ENCODE data around the gene HDDC3.

Gene HDDC3, protein sequence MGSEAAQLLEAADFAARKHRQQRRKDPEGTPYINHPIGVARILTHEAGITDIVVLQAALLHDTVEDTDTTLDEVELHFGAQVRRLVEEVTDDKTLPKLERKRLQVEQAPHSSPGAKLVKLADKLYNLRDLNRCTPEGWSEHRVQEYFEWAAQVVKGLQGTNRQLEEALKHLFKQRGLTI
- 17.6 to 20.6 (median 19.7) reads per million in 3 experiments for total RNA-seq

DNA sequence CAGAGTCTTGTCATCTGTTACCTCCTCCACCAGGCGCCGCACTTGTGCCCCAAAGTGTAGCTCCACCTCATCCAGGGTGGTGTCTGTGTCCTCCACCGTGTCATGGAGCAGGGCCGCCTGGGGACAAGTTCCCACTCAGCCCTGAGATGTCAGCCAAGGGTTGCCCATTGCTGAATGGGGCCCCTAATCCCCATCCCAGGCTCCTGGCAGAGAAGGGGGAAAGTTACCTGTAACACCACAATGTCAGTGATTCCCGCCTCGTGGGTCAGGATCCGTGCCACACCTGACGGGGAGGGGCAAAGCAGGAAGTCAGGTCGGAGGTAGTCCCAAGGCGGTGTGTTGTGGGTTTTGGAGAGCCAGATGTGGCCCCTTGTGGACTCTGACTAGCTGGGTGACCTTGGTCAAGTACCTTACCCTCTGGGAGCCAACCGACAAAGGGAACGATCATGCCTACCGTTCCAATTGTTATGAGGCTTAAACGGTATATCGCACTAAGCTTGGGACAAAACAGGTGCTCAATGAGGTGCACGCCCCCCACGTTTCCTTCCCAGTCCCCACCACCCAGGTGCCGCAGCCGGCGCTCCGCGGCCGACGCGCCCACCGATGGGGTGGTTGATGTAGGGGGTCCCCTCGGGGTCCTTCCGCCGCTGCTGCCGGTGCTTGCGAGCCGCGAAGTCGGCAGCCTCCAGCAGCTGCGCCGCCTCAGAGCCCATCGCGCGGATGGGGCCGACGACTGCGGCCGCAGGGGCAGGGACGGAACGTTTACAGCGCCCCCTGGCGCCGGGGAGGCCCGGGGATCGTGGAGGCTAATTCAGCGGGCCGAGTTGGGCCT, at the start of gene HDDC3:
Gene HDDC3 (minus strand): TSS at position 722 of the 832 bp plus-strand sequence. CDS start 9 bp downstream, at position 713.
- peak; percentile 86 for DNase-seq

DNA sequence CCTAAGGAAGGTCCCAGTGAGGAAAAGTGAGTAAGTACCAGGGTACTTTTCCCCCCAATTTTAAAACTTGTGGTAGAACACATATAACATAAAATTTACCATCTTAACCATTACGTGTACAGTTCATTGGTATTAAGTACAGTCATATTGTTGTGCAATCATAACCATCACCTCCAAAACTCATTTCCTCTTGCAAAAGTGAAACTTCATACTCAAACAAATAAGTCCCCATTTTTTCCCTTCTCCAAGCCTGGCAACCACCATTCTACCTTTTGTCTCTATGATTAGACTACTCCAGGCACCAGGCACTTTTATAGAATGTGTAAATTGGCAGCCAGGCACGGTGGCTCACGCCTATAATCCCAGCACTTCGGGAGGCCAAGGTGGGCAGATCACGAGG, 49.8 kb upstream of the HDDC3 start:
- DNase-seq: no peak

DNA sequence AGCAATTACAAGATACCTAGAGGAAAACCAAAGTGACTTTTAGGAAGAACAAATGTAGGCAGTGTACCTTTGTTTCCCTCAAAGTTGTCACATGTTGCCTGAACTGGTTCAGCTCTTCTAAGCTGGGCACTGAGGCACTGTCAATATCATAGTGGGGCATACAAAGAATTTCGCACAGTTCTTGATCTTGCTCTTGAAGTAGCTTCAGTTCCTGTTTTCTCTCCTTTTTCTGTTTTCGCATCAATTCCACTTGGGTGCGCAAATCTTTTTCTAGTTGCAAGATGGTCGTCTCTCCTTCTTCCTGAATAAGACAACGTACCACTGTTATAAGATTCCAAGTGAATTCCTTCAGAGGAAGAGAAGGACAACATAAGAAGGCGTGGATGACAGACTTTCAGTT, 49.3 kb upstream of the HDDC3 start:
- DNase-seq: no peak

DNA sequence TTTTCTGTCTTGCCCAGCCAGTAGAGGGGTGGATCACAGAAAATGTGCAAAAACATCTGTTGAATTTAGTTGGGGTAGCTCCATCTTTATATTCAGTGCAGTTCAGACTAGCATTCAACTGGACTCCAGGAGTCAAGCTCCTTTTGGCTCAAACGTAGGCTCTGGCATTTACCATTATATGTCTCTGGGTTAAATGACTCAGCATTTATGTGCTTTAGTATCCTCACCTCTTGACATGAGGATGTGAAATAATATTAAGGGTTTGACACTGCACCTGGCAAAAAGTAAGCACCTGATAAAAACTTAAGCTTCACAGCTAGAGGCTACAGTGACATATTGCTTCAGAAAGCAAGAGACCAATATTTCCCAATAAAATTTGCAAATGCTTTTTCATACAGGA, 47.2 kb upstream of the HDDC3 start:
- no peak for DNase-seq

DNA sequence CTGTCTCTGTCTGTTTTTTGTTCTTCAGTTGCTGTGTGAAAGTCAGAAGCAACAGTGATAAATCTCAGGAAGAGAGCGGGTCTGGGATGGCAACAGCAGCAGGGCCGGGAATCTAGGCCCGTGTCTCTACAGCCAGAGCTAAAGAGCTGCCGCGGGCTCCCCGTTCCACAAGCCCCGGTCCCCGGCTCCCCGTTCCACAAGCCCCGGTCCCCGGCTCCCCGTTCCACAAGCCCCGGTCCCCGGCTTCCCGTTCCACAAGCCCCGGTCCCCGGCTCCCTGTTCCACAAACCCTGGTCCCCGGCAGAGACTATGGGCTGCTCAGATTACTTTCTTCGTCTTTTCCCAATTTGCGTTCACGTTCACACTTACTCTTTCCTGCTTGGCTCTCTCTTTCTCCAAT, 41.9 kb upstream of the HDDC3 start:
- DNase-seq: no peak

DNA sequence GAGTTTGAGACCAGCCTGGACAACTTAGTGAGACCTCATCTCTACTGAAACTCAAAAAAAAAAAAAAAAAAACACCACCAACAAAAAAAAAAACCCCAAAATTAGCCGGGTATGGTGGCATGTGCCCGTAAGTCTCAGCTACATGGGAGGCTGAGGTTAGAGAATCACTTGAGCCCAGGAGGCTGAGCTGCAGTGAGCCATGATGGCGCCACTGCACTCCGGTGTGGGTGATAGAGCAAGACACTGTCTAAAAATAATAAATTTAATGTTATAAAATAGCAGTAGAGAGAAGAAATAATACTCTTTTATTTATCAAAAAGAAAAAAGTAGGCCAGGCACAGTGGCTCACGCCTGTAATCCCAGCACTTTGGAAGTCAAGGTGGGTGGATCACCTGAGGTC, 39.8 kb upstream of the HDDC3 start:
- DNase-seq: no peak

DNA sequence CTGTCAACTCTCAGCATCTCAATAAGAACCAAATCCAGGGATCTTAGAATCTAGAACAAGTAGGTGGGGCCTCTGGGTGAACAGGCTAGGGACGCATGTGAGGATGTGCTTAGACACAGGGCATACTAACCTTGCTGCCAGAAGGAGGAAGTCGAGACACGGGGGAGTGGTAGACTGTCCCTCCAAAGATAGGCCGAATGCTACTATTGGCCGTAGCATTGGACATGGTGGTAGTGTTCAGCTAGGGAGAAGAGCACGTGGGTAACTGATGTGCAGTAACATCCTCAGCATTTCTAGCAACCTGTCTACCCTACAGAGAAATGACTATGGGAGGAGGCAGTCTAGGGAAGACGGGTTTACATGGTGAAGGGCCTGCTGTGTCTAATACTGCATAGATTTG, 37.9 kb upstream of the HDDC3 start:
- no peak for DNase-seq

DNA sequence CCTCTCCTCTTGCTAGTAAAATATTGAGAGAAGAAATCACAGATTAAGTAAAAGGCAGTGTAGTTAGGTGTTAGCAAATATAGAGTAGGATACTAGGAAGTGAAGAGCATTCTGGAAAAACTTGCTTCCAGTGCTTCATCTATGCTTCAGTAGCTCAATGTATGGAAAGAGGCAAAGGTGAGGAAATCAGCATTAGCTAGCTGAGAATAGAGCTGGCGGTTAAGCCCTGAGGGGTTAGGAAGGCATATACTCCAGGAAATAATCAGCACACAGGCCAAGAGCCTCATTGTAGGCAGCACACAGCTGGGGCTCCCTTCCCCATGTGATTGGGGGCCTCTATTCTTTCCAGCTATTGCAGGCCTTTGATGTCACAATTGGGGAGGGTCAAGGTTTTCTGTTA, 36.1 kb upstream of the HDDC3 start:
- no peak for DNase-seq

DNA sequence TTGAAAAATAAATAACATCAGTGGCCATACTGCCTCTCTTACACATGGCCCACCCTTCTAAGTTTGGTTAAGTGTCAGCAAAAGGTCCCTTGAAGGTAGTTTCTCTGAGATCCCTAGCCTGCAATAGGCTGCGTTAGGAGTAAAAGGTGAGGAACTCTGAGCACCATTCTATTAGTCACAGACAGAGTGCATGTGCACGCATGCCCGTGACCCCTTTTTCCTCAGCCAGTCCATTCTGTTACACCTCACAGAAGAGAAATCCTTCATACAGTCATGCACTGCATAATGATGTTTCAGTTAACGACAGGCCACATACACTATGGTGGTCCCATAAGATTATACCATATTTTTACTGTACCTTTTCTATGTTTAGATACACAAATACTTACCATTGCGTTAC, 34.9 kb upstream of the HDDC3 start:
- no peak for DNase-seq

DNA sequence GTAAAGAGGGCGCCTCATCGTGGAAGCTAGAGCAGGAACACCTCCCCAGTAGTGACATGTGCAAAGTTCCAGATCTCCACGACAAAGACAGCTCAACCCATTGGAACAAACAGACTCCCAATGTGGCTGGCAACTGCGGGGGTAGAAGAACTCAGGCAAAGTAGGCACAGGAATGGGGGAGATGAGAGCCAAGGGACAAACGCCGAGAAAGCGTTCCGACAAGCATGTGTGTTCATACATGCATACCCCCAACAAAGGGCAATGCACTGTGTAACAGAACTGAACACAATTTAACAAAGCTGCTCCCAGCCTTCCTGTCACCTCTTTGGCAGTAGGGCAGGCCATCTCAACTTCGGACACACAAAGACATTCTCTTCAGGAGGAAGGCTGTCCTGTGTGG, 33.9 kb upstream of the HDDC3 start:
- no peak for DNase-seq

DNA sequence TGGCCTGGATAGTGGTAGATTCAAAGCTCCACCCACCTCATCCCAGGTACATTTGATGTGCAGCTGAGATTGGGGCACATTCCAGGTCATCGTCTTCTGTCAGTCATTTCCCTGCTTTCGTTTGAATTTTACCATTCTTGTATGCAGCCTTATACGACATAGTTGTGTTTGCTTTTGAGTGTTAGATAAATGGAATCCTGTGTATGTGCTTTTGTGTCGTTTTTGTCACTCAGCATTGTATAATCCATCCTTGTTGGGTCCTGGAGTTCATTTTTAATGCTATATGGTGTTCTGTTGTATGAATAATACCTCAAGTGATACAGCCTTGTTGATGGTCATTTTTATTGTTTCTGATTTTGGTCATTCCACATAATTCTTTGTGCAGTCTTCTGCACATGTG, 29.7 kb upstream of the HDDC3 start:
- DNase-seq: no peak

DNA sequence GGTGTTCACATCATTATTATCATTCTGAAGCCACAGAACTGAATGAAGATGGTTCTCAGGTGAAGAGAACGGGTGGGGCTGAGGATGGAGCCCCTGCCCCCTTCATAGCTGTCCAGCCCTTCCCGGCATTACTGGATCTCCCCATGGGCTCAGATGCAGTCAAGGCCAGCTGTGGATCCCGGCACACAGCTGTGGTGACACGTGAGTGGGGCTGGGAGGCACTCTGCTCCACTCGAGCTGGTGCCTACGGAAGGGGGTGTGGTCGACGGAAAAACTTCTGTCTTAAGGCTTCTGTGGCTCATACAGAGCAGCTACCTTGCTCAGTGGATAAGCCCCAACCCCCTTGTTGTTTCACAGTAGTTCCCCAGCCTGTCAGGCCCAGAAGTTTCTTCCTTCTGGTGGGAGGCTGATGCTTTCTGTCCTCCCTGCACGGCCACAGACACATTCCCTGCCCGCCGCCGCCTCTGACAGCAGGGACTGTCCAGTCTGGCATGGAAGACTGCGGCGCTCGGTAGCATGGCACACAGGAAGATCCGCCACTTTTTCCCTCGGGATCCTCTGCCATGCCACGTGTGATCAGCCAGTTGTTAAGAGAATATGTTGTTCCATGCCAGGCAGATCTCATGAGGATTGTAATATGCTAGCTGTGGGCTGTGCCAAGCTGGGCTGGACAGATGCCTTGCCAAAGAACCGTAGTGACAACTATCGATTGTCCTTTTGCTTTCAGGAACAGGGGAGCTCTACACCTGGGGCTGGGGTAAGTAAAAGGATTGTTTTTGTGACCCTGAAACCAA, 28.1 kb upstream of the HDDC3 start:
- DNase-seq: no peak

DNA sequence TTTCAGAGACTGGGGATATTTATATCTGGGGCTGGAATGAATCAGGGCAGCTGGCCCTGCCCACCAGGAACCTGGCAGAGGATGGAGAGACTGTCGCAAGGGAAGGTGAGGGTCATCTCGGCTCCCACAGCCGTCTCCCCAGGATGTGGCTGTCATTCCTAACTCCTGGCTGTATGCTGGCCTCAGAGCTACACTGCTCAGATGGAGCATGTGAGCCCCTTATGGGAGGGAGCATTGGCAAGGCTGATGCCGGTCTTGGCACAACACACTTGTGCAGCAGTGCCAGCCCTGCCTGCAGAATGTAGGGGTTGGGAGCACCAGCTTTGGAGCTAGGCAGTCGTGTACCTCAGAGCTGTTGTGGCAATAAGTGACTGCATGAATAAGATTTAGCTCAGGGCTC, 27.5 kb upstream of the HDDC3 start:
- no peak for DNase-seq

DNA sequence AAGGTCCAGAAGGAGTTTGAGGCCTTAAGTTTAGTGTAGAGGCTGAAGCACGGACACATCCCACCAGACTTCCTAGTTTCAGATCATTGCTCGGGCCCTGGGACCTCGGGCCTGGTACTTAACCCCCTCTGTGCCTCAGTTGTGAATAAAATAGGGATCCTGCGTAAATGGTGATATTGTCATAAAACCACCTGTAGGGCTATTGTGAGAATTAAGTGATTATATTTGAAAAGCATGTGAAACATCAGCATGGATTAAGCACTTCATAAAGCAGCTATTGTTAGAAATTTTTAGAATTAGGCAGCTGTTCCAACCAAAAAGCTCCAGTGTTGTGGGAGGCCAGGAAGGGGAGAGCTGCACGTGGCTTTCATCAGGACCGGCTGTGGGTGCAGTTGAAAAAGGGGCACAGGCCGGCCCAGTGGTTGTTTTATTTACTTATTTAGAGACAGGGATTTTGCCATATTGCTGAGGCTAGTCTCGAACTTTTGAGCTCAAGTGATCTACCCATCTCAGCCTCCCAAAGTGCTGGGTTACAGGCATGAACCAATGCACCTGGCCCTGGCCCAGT, 26.8 kb upstream of the HDDC3 start:
- DNase-seq: no peak

DNA sequence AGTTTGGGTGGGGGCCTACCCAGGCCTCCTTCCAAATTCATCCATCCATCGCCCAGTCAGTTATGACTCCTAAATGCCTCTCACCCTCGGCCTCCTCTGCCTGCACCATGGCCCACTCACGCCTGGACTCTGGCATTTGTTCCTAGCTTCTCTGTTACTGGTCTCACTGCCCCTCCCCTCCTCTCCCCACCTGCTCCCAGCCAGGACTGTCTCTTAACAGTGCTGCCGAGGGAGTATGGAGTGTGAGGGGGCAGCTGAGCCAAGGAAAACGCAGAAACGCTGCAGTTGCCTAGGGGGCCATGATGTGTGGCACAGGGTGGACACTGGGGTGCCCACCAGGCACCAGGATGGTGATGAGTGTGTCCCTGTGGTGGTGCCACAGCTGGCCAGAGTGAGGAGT, 25.4 kb upstream of the HDDC3 start:
- DNase-seq: no peak

DNA sequence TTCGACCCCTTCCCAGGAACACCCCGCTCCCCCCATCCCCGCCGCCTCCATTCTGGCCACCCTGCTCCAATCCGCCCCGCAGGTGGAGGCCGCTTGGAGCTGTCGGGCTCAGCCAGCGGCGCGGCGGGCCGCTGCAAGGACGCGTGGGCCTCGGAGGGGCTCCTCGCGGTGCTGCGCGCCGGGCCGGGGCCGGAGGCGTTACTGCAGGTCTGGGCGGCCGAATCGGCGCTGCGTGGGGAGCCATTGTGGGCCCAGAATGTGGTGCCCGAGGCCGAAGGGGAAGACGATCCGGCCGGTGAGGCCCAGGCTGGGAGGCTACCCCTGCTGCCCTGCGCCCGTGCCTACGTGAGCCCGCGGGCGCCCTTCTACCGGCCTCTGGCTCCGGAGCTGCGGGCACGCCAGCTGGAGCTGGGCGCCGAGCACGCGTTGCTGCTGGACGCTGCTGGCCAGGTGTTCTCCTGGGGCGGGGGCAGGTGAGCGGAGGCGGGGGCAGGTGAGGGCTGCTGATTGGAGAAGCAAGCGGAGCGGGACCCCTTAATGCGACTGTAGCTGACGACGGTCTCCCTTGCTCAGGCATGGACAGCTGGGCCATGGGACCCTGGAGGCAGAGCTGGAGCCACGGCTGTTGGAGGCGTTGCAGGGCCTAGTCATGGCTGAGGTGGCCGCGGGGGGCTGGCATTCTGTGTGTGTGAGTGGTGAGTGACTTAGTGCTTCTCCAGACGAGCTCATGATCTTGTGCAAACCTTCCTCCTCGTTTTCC, 24.9 kb upstream of the HDDC3 start:
- no peak for DNase-seq

DNA sequence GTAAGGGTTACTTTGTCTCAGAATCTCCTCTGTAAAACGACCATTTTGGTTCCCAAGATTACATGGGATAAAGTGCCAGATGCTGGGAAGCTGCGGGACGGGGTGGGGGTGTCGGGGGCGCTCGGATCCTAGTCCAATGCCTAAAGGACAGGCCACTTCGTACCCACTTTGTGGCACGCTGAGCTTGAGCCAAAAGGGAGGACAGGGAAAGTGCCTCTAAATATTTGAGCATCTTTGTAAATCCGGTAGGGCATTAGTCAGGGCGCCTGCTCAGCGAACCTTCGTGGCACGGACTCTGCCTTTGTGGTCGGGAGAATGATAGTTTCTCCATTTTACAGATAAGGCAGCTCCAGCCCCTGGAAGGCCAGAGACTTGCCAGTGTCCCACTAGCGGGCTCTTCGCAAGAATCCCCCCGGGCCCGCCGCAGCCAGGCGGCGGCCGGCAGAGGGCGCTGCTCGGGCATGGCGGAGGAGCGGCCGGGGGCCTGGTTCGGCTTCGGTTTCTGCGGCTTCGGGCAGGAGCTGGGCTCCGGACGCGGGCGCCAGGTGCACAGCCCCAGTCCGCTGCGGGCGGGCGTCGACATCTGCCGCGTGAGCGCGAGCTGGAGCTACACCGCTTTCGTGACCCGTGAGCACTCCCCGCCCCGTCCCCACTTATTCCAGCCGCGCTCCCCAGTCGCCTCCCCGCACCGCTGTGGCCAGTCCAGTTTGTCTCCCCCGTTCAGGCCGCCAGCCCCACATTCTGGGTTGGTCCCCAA, 24.1 kb upstream of the HDDC3 start:
- peak; percentile 22 for DNase-seq

DNA sequence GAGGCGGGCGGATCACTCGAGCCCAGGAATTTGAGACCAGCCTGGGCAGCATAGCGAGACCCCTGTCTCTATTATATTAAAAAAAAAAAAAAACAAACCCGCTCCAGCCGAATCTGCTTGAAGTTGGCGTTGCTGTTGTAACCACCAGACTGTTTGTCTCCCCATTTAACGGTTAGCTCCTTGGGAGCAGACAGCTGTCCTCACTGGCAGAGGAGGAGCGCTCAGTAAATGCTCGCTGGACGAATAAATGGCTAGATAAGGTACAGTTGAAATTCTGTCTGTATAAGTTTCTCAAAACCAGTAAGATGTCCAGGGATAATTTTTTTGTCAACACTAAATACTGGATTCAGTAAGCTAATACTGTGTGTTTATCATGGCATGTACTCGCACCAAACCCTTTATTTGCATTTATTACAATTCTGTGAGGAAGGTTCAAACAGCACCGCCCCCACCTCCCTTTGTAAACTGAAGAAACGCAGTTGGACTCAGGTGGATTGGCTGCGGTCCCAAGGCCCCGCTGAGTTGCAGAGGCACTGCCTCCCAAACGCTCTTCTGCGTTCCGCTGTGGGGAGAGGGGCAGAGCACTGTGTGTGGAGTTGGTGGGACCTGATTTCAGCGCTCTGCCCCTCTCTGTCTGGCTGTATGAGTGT, 23.4 kb upstream of the HDDC3 start:
- no peak for DNase-seq

DNA sequence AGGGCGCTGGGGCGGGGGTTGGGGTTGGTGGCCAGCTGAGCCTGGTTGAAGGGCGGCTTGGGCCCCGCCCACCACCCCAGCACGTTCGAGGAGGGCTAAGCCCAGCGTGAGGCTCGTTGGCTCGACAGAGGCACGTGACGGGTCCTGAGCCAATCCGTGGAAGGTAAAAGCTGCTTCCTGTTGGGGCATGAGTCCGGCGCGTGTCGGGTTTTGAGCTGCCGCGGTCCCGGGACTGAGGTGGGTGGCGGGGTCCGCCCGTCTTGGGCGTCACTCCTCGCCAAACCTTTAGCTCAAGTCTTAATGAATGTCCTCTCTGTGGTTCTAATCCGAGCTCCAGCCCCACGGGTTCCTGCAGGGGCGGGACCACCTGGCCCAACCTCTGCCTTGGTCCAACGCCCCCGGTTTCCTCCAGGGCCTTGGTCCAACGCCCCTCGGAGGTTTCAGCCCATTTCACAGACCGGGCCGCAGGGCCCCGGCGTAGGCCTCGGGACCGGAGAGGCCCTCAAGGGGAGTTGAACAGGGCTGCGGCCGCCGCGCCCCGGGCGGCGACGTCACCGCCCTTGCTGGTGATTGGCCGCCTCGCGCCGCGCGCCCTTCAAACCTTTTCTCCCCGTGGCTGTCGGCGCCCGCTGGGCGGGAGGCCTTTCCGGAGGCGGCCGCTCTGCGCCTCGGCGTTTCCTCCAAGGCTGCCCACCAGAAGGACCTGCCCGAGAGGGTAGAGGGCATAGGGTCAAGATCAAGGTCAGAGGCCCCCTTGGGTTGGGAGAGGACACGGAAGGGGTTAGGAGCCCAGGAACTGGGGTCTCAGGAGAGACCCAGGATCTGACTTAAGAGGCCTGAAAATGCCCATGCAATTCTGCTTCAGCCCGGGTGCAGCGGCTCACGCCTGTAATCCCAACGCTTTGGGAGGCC, 22.6 kb upstream of the HDDC3 start, which contains the start of gene RCCD1:
Gene RCCD1 (plus strand): TSS at position 173 of the 912 bp plus-strand sequence. CDS start 1,851 bp downstream, outside the sequence.
- peak; percentile 84 for DNase-seq
